Central memory CD8-positive, alpha-beta T cell (primary cell): Measurements from ENCODE around the gene TAP2.

ENCODE experiments used
- ATAC-seq: fragments of 150-1000 bp; cut with Tn5 transposase; replicated peaks from 2 replicates; pipeline ENCODE4 v1.10.0; 2022; ENCODE audit warnings: mild to moderate bottlenecking, moderate FRiP score, moderate number of reproducible peaks; ENCODE audit not compliant: poor library complexity, severe bottlenecking; ENCODE audit errors: extremely low read depth
- DNase-seq, 2 donors: peaks; one replicate each; pipeline ENCODE4 v3.0.0; 2021; ENCODE audit warnings: low spot score in 2 of 2
- H3K27ac Mint-ChIP-seq: one replicate; pipeline ENCODE4 v1.8.0; 2022; ENCODE audit warnings: low read depth, mild to moderate bottlenecking, moderate library complexity, mixed read lengths
- H3K27me3 Mint-ChIP-seq: one replicate; pipeline ENCODE4 v1.8.0; 2022; ENCODE audit warnings: mixed read lengths
- H3K36me3 Mint-ChIP-seq: one replicate; pipeline ENCODE4 v1.8.0; 2022; ENCODE audit warnings: mild to moderate bottlenecking, moderate library complexity, mixed read lengths; ENCODE audit not compliant: insufficient read depth
- H3K4me1 Mint-ChIP-seq: one replicate; pipeline ENCODE4 v1.8.0; 2022; ENCODE audit warnings: mixed read lengths
- H3K4me3 Mint-ChIP-seq: one replicate; pipeline ENCODE4 v1.8.0; 2022; ENCODE audit warnings: mild to moderate bottlenecking, moderate library complexity, mixed read lengths
- H3K9me3 Mint-ChIP-seq: one replicate; pipeline ENCODE4 v1.8.0; 2022; ENCODE audit warnings: mixed read lengths

The TAP2 gene

DNA sequence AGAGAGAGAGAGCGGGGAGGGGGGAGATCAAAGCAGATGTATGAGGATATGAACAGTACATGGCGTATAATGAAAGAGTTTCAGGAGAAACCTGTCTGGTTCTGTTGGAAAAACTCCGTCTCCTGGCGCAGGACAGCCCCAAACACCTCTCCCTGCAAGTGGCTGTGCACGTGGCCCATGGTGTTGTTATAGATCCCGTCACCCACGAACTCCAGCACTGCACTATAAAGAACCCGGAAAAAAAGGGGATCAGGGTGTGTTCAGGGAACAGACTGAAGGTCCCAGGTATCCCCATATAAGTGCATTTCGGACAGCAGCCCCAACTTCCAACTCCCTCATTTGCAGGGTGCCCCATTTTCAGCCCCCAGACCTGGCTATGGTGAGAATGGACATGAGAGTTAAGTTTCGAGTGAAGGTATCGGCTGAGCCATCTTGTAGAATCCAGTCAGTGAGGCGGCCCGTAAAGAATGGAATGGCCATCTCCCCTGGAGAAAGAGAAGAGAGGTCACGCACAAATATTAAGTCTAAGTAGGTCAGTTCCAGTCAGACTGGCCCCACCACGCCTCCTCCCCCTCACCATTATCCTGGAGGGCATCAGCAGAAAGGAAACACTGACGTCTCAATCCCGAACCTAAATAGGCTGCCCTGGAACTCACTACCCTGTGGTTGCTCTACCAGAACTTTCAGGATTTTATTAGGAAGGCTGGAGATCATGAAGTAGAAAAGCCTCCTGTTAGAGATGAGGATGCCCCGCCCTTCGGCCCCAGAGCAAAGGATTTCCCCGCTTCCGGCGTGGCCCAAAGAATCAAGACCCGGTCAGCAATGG, 13.7 kb upstream of the TAP2 start:
- H3K4me3 Mint-ChIP-seq: peak overlapping the region; percentile 97
- H3K4me1 Mint-ChIP-seq: peaks cover 74% of the 10 kb centered on the region
- peaks cover 86% of the 10 kb centered on the region for H3K36me3 Mint-ChIP-seq
- DNase-seq (no peak), ATAC-seq (no peak)
- no peaks in the 10 kb centered on the region for H3K9me3 Mint-ChIP-seq
- H3K27me3 Mint-ChIP-seq: no peaks in the 10 kb centered on the region
- peak overlapping the region; percentile 99 for H3K27ac Mint-ChIP-seq

DNA sequence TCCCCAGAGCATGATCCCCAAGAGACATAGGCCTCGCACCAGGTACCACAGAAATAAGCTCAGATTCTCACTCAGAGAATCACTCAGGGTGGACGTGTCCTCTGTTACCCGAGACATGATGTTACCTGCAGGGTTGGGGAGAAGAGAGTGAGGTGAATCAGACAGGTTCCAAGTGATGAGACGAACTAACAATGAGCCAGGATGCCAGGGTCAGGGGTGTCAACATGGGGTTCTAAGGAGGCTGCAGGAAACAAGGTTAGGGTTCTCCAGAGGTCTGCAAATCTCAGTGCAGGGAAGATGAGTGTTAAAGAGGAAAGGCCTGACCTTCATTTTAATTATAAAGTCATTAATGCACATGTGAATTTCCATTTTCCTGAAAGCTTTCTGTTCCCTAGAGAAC, 12.5 kb upstream of the TAP2 start:
- DNase-seq (no peak), ATAC-seq (no peak)
- H3K27ac Mint-ChIP-seq: peak overlapping the region; percentile 99
- peak overlapping the region; percentile 97 for H3K4me3 Mint-ChIP-seq
- peaks cover 74% of the 10 kb centered on the region for H3K4me1 Mint-ChIP-seq
- H3K36me3 Mint-ChIP-seq: peaks cover 86% of the 10 kb centered on the region
- no peaks in the 10 kb centered on the region for H3K27me3 Mint-ChIP-seq
- no peaks in the 10 kb centered on the region for H3K9me3 Mint-ChIP-seq

DNA sequence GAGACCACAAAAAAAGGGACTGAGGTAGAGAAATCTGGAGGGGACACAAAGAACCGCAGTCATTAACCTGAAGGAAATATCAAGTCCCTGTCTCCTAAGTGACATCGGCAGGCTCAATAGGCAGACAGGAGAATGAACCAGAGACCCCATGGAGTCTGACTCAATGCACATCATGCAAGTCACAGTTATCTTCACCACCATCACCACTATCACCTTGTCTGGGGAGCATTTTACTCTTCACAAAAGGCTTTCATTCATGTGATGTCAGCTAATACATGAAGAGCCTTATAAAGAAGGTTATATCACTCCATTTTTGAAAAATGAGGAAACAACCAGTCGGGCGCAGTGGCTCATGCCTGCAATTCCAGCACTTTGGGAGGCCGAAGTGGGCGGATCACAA, 10.6 kb upstream of the TAP2 start:
- no peak for ATAC-seq
- Mint-ChIP-seq H3K27me3 (no peaks in the 10 kb centered on the region), H3K9me3 (no peaks in the 10 kb centered on the region), H3K4me1 (peaks cover 70% of the 10 kb centered on the region), H3K4me3 (peak overlapping the region; percentile 97), H3K36me3 (peaks cover 86% of the 10 kb centered on the region), H3K27ac (peak overlapping the region; percentile 100)
- no peak for DNase-seq

DNA sequence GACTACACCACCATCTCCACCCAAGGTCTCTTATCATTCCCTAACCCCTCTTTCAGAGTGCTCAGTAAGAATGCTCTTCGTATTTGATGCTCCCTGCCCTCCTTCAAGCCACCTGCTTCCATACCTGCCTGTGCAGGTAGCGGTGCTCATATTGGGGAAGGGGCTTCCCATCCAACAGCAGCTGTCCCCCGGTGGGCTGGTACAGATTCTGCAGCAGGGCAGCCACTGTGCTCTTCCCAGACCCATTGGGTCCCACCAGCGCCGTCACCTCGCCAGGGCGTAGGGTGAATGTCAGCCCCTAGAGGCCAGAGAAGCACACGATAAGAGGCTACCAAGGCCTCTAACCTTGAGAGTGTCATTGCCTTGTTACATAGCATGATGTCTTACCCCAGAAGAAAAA, 9.3 kb upstream of the TAP2 start:
- Mint-ChIP-seq H3K27ac (peak overlapping the region; percentile 100), H3K4me3 (peak overlapping the region; percentile 97), H3K9me3 (no peaks in the 10 kb centered on the region), H3K4me1 (peaks cover 81% of the 10 kb centered on the region), H3K36me3 (peaks cover 90% of the 10 kb centered on the region), H3K27me3 (no peaks in the 10 kb centered on the region)
- DNase-seq: no peak
- no peak for ATAC-seq

DNA sequence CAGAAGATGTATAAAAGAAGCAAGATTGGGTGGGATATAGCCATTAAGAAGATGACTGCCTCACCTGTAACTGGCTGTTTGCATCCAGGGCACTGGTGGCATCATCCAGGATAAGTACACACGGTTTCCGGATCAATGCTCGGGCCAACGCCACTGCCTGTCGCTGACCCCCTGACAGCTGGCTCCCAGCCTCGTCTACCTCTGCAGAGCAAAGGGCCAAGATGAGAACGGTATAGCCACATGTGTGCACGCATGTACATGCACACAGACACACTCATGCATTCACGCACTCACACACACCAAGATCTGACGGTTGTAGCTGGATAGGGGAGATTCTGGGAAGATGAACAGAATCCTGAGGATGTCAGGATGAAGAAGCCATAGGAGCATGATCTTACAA, 8.5 kb upstream of the TAP2 start:
- H3K27ac Mint-ChIP-seq: peak overlapping the region; percentile 100
- ATAC-seq (no peak), DNase-seq (no peak)
- no peaks in the 10 kb centered on the region for H3K27me3 Mint-ChIP-seq
- H3K4me1 Mint-ChIP-seq: peaks cover 86% of the 10 kb centered on the region
- H3K9me3 Mint-ChIP-seq: no peaks in the 10 kb centered on the region
- H3K4me3 Mint-ChIP-seq: peak overlapping the region; percentile 97
- H3K36me3 Mint-ChIP-seq: peaks cover 85% of the 10 kb centered on the region

DNA sequence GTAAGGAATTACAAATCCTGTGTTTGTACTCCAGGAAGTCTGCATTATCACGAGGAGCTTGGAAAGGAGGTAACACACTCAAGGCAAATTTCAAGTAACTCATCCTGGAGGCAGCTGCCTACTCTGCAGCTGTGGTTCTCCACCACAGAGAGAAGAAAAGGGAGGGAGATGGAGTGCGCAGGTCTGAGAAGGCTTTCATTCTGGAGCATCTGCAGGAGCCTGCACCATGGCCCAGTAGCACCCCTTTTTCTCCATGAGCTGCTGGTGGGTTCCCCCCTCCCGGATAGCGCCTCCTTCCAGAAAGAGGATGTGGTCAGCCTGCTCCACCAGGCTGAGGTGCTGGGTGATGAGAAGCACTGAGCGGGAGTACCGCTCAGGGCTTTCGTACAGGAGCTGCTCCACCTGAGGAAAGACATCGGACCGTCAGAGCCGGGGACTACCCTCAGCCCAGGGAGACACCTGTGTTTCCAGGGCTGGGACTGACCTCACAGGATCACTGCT, 6.9 kb upstream of the TAP2 start:
- ATAC-seq (peak; percentile 6), DNase-seq (peak in 1 of 2 donors; percentile 35)
- Mint-ChIP-seq H3K9me3 (no peaks in the 10 kb centered on the region), H3K36me3 (peaks cover 84% of the 10 kb centered on the region), H3K4me3 (peak overlapping the region; percentile 97), H3K4me1 (peaks cover 86% of the 10 kb centered on the region), H3K27me3 (no peaks in the 10 kb centered on the region), H3K27ac (peak overlapping the region; percentile 100)

DNA sequence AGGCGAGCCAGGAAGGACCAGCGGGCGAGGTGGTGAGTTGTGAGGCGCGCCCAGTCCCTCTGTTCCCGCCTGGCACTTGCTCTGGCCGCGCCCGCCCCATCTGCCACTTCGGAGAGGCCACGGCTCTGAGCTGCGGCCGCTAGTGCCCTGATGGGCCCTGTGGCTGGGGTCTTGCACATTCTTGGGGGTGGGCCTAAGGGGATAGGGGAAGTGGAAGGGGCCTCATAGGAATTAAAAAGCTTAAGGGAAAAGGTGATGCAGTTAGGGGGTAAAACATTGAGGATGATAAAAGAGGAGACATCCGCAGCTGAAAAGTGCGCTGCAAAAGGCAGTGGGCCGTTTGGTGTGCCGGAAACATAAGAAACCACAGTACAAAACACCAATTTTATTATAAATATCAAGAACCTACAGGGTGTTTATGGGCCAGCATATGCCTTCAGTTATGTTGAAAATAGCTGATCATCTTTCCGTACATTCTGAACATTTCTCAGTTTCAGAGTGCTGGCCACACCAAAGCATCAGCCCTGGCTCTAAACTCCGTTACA, 6.4 kb upstream of the TAP2 start:
- Mint-ChIP-seq H3K4me1 (peaks cover 86% of the 10 kb centered on the region), H3K27ac (peak overlapping the region; percentile 100), H3K9me3 (no peaks in the 10 kb centered on the region), H3K36me3 (peaks cover 83% of the 10 kb centered on the region), H3K4me3 (peak overlapping the region; percentile 97), H3K27me3 (no peaks in the 10 kb centered on the region)
- DNase-seq (no peak), ATAC-seq (peak; percentile 37)

DNA sequence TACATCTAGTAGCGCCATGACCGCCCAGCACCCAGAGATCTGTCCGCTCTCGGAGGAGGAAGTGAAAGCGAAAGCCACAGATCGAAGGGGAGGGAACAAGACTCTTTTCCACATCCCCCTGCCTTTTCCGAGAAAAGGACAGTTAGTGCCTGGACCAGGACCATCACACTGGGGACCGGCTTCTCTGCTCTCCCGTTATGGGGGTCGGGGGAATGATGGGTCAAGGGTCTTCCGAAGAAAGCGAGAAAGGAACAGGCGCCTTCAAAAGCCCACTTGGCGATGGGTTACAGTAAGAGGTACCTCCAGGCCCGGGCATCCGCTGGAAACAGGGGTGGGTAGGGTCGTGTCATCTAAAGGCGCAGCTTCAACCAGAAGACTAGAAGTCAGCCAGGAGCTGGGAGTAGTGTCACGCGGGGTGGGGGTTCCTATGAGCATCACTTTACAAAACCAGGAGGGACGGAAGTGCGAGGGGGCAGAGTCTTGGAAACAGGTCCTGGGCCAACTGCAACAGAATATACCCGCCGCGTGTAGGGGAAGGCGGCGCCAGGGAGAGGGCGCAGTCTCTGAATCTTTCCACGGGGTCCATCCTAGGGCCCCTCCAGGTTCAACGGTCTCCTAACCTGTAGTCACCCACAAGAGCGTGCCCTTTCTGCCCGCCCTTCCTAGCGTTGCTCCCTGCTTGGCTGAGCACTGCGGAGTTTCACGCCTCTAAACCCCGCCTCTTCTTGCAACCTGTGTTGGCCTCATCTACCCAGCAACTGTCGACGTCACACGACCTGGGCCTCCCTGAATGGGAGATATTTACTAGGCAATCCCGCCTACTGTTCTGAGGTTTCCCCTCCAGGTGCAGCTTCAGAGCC, 5.7 kb upstream of the TAP2 start, which contains the start of gene PSMB8:
TSS of gene PSMB8 (minus strand) at position 69 of the 860 bp plus-strand sequence. CDS start at position 18, 51 bp downstream.
- peaks cover 78% of the 10 kb centered on the region for H3K36me3 Mint-ChIP-seq
- H3K4me1 Mint-ChIP-seq: peaks cover 83% of the 10 kb centered on the region
- no peaks in the 10 kb centered on the region for H3K9me3 Mint-ChIP-seq
- H3K4me3 Mint-ChIP-seq: peak within 1 kb of the TSS; percentile 97
- DNase-seq: peak; percentile 96 to 99
- H3K27me3 Mint-ChIP-seq: no peaks in the 10 kb centered on the region
- ATAC-seq: peak; percentile 82
- H3K27ac Mint-ChIP-seq: peak within 1 kb of the TSS; percentile 100

DNA sequence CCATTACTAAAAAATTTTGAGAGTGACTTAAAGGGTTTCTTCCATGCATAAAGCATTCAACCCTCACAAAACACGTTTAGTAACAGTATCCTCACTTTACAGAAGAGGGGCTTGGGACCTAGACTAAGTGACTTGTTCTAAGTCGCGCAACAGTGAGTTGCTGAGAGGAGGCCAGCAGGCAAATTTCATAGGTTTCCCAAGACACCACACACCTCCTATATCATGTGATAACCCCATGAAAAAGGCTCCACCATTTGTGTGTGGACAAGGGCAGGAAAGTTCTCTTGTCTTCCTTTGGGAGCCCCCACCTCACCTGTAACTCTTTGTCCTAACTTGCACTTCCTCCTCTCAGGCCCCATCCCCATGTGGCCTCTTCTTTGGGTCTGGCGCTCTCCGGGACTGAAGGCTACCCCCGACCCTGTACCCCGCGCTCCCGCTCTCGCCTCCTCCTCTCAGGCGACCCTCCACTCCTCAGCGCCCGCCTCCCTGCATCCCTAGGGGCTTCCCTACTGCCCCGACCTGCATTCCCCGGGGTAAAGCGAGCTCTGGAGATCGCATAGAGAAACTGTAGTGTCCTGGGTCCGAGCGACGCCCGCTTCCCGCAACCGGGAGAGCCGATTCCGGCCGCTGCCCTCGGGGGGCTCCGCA, 4.9 kb upstream of the TAP2 start:
- Mint-ChIP-seq H3K27ac (peak overlapping the region; percentile 100), H3K36me3 (peaks cover 75% of the 10 kb centered on the region), H3K9me3 (no peaks in the 10 kb centered on the region), H3K27me3 (no peaks in the 10 kb centered on the region), H3K4me3 (peak overlapping the region; percentile 97), H3K4me1 (peaks cover 76% of the 10 kb centered on the region)
- ATAC-seq (no peak), DNase-seq (no peak)

DNA sequence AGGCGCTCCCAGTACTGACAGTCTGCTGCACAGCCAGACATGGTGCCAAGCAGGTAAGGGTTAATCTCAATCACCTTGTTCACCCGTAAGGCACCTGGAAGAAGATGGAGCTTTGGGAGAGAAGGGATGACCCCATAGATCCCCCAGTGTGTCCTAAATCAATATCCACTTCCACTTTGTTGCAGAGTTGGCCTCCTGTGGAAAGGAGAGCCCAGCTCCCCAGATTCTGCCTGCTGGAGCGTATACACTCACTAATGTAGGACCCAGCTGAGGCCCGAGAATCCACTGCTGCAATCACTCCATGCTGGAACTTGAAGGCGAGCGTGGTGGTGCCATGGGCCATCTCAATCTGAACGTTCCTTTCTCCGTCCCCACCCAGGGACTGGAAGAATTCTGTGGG, 4.2 kb upstream of the TAP2 start:
- ATAC-seq (no peak), DNase-seq (no peak)
- peaks cover 67% of the 10 kb centered on the region for H3K36me3 Mint-ChIP-seq
- H3K9me3 Mint-ChIP-seq: no peaks in the 10 kb centered on the region
- peaks cover 69% of the 10 kb centered on the region for H3K4me1 Mint-ChIP-seq
- peak overlapping the region; percentile 100 for H3K27ac Mint-ChIP-seq
- no peaks in the 10 kb centered on the region for H3K27me3 Mint-ChIP-seq
- H3K4me3 Mint-ChIP-seq: peak overlapping the region; percentile 97

DNA sequence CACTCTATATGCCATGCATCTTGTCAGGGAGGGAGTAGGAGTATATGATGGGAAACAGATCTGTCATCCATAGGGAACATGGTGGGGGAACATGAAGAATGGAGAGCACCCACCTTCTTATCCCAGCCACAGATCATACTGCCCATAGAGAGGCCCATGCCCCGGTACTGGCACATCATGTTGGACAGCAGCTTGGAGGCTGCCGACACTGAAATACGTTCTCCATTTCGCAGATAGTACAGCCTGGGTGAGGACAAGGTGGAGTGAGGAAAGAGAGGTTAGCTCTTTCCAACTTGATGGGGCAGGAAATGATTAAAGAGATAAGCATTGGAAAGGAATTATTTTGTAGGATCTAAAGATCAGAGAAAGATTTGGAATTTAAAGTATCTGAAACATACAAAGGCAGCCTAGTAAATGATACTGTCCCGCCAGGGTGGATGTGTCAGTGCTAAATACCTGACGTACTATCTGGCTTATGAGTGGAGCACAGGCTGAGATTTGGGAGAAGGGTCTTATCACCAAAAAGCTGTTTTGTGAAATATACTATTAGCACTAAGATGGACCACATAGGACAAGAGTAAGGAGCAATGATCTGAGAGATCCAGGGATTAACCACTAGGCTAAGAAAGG, 3.6 kb upstream of the TAP2 start:
- Mint-ChIP-seq H3K9me3 (no peaks in the 10 kb centered on the region), H3K36me3 (peaks cover 65% of the 10 kb centered on the region), H3K4me1 (peaks cover 69% of the 10 kb centered on the region), H3K27ac (peak overlapping the region; percentile 100), H3K4me3 (peak overlapping the region; percentile 97), H3K27me3 (no peaks in the 10 kb centered on the region)
- ATAC-seq (no peak), DNase-seq (no peak)
